Mammary epithelial cell (primary cell): ENCODE measurements around the gene ERMP1.

Experiments
- CTCF ChIP-seq, 2 donors: IDR thresholded peaks in 1 of 2; conservative IDR thresholded peaks in 1 of 2; 2 replicates each; pipeline ENCODE4 v1.5.1; 2011 to 2012; ENCODE audit warnings: inconsistent platforms in 2 of 2, low read length in 2 of 2, mild to moderate bottlenecking in 2 of 2, control low read depth in 1 of 2, low read depth in 1 of 2; ENCODE audit not compliant: insufficient read depth in 1 of 2; ENCODE audit errors: extremely low read depth in 1 of 2
- EZH2 ChIP-seq: IDR thresholded peaks from 2 replicates; pipeline ENCODE4 v1.6.1; 2012; ENCODE audit warnings: low read length, inconsistent platforms, borderline replicate concordance

- no peak for TF ChIP-seq CTCF (conservative IDR thresholded peaks at IDR 0.05 in 1 of 2, IDR thresholded peaks at IDR 0.05 in 1 of 2; ENCODE audit: extremely low read depth in 1 of 2, insufficient read depth in 1 of 2, low read depth in 1 of 2, low read length in 2 of 2)
- TF ChIP-seq EZH2 = no peak
Observed at GRCh38 chr9:5789489-5789888, 43.4 kb downstream of the ERMP1 start.
